LNCaP clone FGC (cell line): ENCODE results near the gene GFOD1.

Source experiments
- DNase-seq: peaks from one replicate; pipeline ENCODE4 v3.0.0-alpha.2; 2011; ENCODE audit warnings: low read depth
- H3K4me3 ChIP-seq: 2 replicates; pipeline ENCODE4 v1.5.1; 2011; ENCODE audit warnings: mild to moderate bottlenecking, low read depth, low read length, control low read depth
- TF ChIP-seq, protein P1 (sequence below): IDR thresholded peaks from 2 replicates; pipeline ENCODE4 v1.5.1; 2012; ENCODE audit warnings: mild to moderate bottlenecking; ENCODE audit not compliant: control insufficient read depth, insufficient read depth; ENCODE audit errors: extremely low read depth

Gene GFOD1

DNA sequence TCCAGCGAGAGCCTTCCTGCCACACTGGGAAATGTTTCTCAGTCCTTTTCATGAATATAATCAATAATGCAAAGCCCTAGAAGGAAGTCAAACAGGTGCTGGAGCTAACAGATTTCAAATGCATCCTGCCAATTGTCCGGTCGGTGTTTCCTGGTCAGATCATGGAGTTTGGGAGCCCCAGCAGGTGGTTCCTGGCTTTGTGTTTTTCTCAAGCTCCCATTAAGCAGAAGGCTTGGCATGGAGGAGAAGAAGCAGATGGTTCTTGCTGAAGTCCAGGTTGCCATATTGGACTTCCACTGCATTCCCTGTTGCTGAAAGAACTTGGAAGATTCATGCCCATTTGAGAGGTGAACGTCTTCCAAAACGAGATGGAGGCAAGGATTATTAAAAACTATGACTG, 68.6 kb downstream of the GFOD1 start:
- H3K4me3 ChIP-seq, result no peak overlapping the region
- no peak for DNase-seq
- TF ChIP-seq, protein P1, sequence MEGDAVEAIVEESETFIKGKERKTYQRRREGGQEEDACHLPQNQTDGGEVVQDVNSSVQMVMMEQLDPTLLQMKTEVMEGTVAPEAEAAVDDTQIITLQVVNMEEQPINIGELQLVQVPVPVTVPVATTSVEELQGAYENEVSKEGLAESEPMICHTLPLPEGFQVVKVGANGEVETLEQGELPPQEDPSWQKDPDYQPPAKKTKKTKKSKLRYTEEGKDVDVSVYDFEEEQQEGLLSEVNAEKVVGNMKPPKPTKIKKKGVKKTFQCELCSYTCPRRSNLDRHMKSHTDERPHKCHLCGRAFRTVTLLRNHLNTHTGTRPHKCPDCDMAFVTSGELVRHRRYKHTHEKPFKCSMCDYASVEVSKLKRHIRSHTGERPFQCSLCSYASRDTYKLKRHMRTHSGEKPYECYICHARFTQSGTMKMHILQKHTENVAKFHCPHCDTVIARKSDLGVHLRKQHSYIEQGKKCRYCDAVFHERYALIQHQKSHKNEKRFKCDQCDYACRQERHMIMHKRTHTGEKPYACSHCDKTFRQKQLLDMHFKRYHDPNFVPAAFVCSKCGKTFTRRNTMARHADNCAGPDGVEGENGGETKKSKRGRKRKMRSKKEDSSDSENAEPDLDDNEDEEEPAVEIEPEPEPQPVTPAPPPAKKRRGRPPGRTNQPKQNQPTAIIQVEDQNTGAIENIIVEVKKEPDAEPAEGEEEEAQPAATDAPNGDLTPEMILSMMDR, result no peak

DNA sequence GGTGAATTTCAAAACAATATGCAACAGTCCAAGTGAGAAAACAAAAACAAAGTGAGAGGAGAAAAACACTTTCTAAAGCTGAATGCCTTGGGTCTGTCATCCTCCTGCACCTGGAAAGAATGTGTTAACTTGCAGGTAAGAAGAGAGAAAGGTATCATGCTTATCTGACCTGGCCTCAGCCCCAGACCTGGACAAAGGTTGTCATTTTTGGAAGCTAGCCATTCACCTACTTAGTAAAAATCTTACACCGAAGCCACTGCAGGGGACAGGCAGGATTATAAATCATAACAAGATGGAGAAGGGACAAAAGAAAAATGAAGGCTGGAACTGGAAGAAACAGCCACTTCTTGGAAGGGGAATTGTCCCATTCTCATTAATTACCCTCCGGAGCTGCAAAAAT, 69.4 kb downstream of the GFOD1 start:
- TF ChIP-seq, protein P1, result no peak
- DNase-seq, result peak; percentile 44
- H3K4me3 ChIP-seq, result no peak overlapping the region

DNA sequence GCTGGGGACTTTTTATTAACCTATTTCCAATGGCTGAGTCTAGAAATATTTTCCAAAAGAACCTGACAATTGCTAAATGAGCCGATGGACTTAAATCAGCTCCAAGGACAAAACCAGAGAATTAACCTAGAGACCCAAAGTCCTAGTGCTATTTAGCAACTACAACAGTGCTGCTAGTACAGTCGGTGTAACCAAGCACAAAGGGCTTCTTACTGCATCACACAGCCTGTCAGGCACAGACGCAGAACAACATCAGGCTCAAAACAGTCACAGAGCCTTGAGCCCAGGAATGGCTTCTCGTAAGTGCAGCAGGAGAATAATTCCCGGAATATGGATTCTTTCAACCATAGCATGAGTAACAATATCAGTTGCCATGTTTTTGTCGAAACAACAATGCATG, 70.0 kb downstream of the GFOD1 start:
- H3K4me3 ChIP-seq, result no peak overlapping the region
- DNase-seq, result no peak
- TF ChIP-seq, protein P1, result no peak

DNA sequence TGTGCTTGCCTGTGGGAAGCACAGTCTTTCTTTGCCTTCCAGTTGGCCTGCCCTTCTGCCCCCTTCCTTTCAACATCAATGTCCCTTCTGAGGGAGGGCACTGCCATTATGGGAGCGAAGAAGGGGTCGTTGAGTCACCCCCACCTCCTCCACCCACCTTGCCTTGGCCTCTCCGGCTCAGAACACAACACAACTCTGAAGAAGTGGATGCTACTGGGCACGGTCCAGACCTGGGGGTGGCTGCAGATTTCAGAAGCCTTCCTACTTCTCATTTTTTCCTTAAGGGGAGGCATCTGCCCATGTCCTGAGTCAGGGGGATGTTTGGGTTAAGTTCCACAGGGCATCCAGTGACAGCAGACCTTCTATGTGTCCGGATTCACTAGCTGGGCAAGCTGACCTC, 72.1 kb downstream of the GFOD1 start:
- TF ChIP-seq, protein P1, result no peak
- no peak for DNase-seq
- H3K4me3 ChIP-seq, result no peak overlapping the region

DNA sequence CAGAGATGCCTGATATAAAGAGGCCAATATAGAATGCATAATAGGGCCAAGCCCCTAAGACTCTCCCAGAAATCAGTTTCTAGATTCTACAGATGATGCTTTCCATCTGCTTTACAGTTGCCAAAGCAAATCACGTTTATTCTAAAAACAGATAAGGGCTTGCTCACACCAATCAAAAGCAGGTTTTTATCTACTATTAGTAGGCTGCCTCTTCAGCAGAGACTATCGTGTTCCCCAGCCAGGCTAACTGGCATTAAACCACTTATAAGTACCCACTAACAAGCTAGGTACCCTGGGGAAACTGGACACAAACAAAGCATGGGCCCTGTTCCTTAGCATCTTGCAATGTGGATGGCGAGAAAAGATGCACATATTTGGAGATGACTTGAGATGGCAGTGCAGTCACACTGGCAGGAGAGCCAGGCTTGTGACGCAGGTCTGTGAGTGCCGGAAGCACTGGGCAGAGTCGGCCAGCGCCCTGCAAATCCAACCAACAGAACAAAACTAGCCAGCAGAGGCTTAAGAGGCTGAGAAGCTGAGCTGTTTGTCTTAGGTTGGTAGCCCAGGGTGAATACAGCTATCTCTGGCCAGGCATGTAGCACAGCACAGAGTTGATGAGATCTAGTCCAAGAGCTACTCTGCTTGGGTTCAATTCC, 73.4 kb downstream of the GFOD1 start:
- TF ChIP-seq, protein P1, result no peak
- H3K4me3 ChIP-seq, result no peak overlapping the region
- no peak for DNase-seq

DNA sequence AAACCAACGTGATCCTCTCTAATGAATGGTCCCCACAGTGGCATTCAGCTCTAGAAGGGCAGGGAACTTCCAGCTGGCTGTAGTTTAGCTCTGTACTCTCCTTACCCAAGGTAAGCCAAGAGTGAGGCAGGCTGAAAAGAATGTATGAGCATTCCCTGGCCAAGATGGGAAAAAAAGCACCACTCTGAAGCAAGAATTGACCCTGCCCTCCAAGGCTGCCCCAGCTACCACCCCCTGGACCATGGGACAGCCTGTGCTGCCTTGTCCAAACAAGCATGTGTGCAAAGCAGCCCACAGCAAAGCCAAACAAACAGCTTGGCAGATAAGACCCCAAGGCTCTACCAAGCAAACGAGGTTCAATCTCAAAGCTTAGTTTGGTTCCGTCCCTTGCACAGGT, 73.9 kb downstream of the GFOD1 start:
- no peak overlapping the region for H3K4me3 ChIP-seq
- TF ChIP-seq, protein P1, result no peak
- no peak for DNase-seq
